Upper lobe of left lung (tissue), 6 donors: ENCODE results near the gene RHO. TPM values are rescaled to one million over a fixed set of nuclear protein-coding genes. Genes with fewer than 3 reads are reported as not detected.

Experiments
- ATAC-seq, 2 donors: fragments of 200-7000 bp; cut with Tn5 transposase; one replicate each; pipeline ENCODE4 v1.9.1; 2022; ENCODE audit warnings: mild to moderate bottlenecking in 2 of 2, moderate library complexity in 2 of 2; ENCODE audit not compliant: low FRiP score in 2 of 2
- DNase-seq, 2 donors: peaks; one replicate each; pipeline ENCODE4 v3.0.0-alpha.2; 2019 to 2020
- H3K27ac ChIP-seq, 4 donors: fragments of 200-600 bp; sonication (generic); one replicate each; pipeline ENCODE4 v1.5.1; 2016 to 2019
- H3K27me3 ChIP-seq, 4 donors: fragments of 200-600 bp; sonication (generic); one replicate each; pipeline ENCODE4 v1.5.1; 2017 to 2019
- H3K36me3 ChIP-seq, 4 donors: fragments of 200-600 bp; sonication (generic); one replicate each; pipeline ENCODE4 v1.5.1; 2016 to 2019
- H3K4me1 ChIP-seq, 4 donors: fragments of 200-600 bp; sonication (generic); one replicate each; pipeline ENCODE4 v1.5.1; 2018 to 2019
- H3K4me3 ChIP-seq, 4 donors: fragments of 200-600 bp; sonication (generic); one replicate each; pipeline ENCODE4 v1.5.1; 2017 to 2019; ENCODE audit warnings: mild to moderate bottlenecking in 2 of 4, moderate library complexity in 1 of 4
- H3K9me3 ChIP-seq, 4 donors: fragments of 200-600 bp; sonication (generic); one replicate each; pipeline ENCODE4 v1.5.1; 2018 to 2019
- CTCF ChIP-seq, 6 experiments: fragments of 450-650 bp in 4 of 6; fragments of 200-600 bp in 2 of 6; sonication (generic) in 2 of 6; IDR thresholded peaks; one replicate each; pipeline ENCODE4 v1.5.1; 2016 to 2019; ENCODE audit warnings: antibody characterized with exemption in 6 of 6
- EP300 ChIP-seq, 4 donors: sonication (generic); formaldehyde crosslinking; IDR thresholded peaks; one replicate each; pipeline ENCODE4 v1.5.1; 2017; ENCODE audit warnings: antibody characterized with exemption in 4 of 4, control low read depth in 2 of 4
- POLR2A ChIP-seq, 4 donors: fragments of 450-650 bp; IDR thresholded peaks; one replicate each; pipeline ENCODE4 v1.5.1; 2016 to 2017; ENCODE audit warnings: antibody characterized with exemption in 4 of 4, mild to moderate bottlenecking in 2 of 4
- POLR2AphosphoS5 ChIP-seq, 2 donors: sonication (generic); formaldehyde crosslinking; IDR thresholded peaks; one replicate each; pipeline ENCODE4 v1.5.1; 2017; ENCODE audit warnings: antibody characterized with exemption in 2 of 2
- WGBS, 2 donors: methylation state at CpG; one replicate each; pipeline ENCODE4 v1.1.5; 2017 to 2018; 5-methylcytosine and 5-hydroxymethylcytosine counted together
- total RNA-seq, 6 donors: library from RNA; depleted of rRNA in 4 of 6; stranded (reverse); fragments of >200 nt in 4 of 6; gene quantifications; one replicate each; pipeline versions ENCODE4 v1.1.0 to v1.2.1, GENCODE V29; 2016 to 2021
- donor health status: DM: no; HTN: no; CAD: no; lungs with moderate emphysema.
- donor health status: DM: no; HTN: yes; CAD: no; lungs with severe emphysema.

The RHO gene
- total RNA-seq, 6 donors from 2014 or later: not detected

- peaks cover 30 to 40% (median 33%) of the 10 kb centered on the region in 4 donors for H3K4me1 ChIP-seq
- ATAC-seq (no peak), DNase-seq (no peak)
- H3K4me3 ChIP-seq: no peak overlapping the region
- WGBS, 2 donors: 91 to 98% methylated on average over 8 to 10 of the region's 19 CpGs
- H3K27me3 ChIP-seq: no peaks in the 10 kb centered on the region
- peak overlapping the region in 3 of 4 donors; percentile 81 to 87 (median 82) for H3K27ac ChIP-seq
- H3K9me3 ChIP-seq: no peaks in the 10 kb centered on the region
- TF ChIP-seq POLR2AphosphoS5 (IDR thresholded peaks at IDR 0.05): no peak
- peaks cover 9 to 90% (median 80%) of the 10 kb centered on the region in 4 donors for H3K36me3 ChIP-seq
These were observed 47.0 kb downstream of the RHO start for GRCh38 chr3:129575233-129575996.

- Histone ChIP-seq H3K9me3 (no peaks in the 10 kb centered on the region), H3K4me3 (no peak overlapping the region), H3K27ac (peak overlapping the region; percentile 80 to 87 (median 82)), H3K27me3 (no peaks in the 10 kb centered on the region), H3K36me3 (peaks cover 8 to 90% (median 79%) of the 10 kb centered on the region in 4 donors), H3K4me1 (peaks cover 30 to 40% (median 33%) of the 10 kb centered on the region in 4 donors)
- TF ChIP-seq POLR2A (IDR thresholded peaks at IDR 0.05) (no peak), POLR2AphosphoS5 (IDR thresholded peaks at IDR 0.05) (no peak), EP300 (IDR thresholded peaks at IDR 0.05) (no peak), CTCF (IDR thresholded peaks at IDR 0.05) (no peak)
- WGBS, 2 donors: 91 to 94% methylated on average over 9 to 10 of the region's 10 CpGs
- DNase-seq: no peak
- ATAC-seq: no peak
These were observed 47.6 kb downstream of the RHO start for GRCh38 chr3:129575997-129576384.

GRCh38 chr3:129576514-129577352 is 48.3 kb downstream of the RHO start:
- H3K27me3 ChIP-seq: no peaks in the 10 kb centered on the region
- peak overlapping the region; percentile 80 to 87 (median 82) for H3K27ac ChIP-seq
- 68 to 80% methylated on average over 8 to 9 of the region's 18 CpGs for WGBS, 2 donors
- ATAC-seq: peak; percentile 50 to 54
- H3K4me1 ChIP-seq: peaks cover 30 to 40% (median 33%) of the 10 kb centered on the region in 4 donors
- TF ChIP-seq CTCF (IDR thresholded peaks at IDR 0.05) (no peak), EP300 (IDR thresholded peaks at IDR 0.05) (peak in 1 of 4 donors; percentile 78), POLR2AphosphoS5 (IDR thresholded peaks at IDR 0.05) (peak; percentile 66 to 79), POLR2A (IDR thresholded peaks at IDR 0.05) (peak in 2 of 4 donors; percentile 25 to 48)
- H3K4me3 ChIP-seq: no peak overlapping the region
- no peaks in the 10 kb centered on the region for H3K9me3 ChIP-seq
- peak in 1 of 2 donors; percentile 81 for DNase-seq
- peaks cover 8 to 90% (median 77%) of the 10 kb centered on the region in 4 donors for H3K36me3 ChIP-seq

- Histone ChIP-seq H3K4me1 (peaks cover 30 to 40% (median 33%) of the 10 kb centered on the region in 4 donors), H3K27me3 (no peaks in the 10 kb centered on the region), H3K4me3 (no peak overlapping the region), H3K36me3 (peaks cover 5 to 90% (median 78%) of the 10 kb centered on the region in 4 donors), H3K9me3 (no peaks in the 10 kb centered on the region), H3K27ac (peak overlapping the region; percentile 80 to 87 (median 82))
- WGBS, 2 donors: 38 to 63% methylated on average over 7 to 11 of the region's 17 CpGs
- DNase-seq (no peak), ATAC-seq (peak in 1 of 2 donors; percentile 6)
- TF ChIP-seq EP300 (IDR thresholded peaks at IDR 0.05) (no peak), CTCF (IDR thresholded peaks at IDR 0.05) (no peak), POLR2A (IDR thresholded peaks at IDR 0.05) (no peak), POLR2AphosphoS5 (IDR thresholded peaks at IDR 0.05) (no peak)
These were observed 48.9 kb downstream of the RHO start for GRCh38 chr3:129577366-129577765.
